G401.6 (cell line): ENCODE measurements around the gene SARS2.

Experiments
- FAIRE-seq: peaks from 2 replicates; lab custom pipeline; 2012; peaks lifted over from hg19 to GRCh38; lab: Jason Lieb, UNC

SARS2 gene

DNA sequence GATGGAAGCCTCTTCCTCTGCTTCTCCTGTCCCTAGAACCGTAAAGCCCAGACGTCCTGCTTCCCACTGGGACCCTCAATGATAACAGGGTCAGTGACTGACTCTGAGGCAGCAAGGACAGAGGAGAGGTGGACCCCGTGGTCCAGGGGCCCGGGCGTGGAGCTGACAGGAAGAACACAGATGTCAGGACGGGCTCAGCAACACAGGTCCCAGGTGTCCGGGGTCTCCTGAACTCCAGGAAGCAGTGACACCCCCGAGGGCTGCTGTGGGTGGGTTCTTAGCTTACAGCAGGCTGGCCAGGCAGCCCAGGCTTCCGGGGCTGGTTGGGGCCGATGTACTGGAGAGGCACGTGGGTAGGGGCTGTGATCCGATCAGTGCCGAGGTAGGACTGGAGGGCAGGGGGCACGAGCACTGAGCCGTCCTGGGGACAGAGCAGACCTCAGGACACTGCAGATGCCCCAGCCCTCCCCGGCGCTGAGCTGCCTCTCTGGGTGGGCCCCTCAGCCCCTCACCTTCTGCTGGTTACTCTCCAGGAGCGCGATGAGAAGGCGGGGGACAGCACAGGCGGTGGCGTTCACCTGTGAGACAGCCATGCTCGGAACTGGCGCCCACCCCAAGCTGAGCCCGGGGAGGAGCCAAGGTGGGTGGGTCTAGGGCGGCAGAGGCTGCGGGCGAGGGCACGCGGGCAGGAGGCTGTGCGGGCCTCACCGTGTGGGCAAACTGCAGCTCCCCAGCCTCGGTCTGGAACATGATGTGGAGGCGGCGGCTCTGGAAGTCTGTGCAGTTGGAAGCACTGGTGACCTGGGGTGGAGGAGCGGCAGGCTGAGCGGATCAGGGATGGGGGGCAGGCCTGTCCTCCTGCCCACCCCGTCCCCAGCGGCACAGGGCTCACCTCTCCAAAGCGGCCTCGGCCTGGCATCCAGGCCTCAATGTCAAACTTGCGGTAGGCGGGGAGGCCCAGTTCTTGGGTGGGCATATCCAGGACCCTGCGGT lies 14.9 kb downstream of the SARS2 start:
- FAIRE-seq = no peak

- no peak for FAIRE-seq
These were observed 16.6 kb downstream of the SARS2 start for GRCh38 chr19:38913958-38914357.

- FAIRE-seq = no peak
These were observed 17.7 kb downstream of the SARS2 start for GRCh38 chr19:38912600-38913514.

DNA sequence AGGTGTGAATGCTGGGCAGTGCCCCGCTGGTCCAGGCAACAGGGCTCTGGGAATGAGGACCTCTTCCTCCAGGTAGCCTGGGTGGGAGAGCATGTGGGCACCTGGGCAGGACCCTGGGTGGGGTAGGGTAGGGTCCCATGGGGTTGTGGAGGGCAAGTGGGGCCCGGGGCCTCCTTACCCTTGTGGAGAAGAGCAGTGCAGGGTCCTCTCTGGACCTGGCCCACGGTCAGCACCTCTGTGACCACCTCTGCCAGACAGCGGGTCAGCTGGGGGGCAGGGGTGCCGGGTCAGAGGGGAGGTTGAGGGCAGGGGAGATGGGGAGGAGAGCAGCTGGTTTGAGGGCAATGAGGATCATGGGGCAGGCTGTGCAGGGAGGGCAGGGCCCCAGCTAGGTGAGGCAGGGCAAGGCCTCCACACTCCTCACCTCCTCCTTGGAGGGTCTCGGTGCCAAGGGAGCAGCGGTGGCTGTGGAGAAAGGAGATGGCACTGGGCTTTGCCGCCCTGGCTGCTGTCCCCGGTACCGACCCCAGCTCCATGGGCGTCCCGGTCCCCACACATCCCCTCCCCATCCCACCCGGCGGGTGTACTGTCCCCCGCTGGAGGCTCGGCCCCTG lies 19.1 kb downstream of the SARS2 start:
- FAIRE-seq = no peak

DNA sequence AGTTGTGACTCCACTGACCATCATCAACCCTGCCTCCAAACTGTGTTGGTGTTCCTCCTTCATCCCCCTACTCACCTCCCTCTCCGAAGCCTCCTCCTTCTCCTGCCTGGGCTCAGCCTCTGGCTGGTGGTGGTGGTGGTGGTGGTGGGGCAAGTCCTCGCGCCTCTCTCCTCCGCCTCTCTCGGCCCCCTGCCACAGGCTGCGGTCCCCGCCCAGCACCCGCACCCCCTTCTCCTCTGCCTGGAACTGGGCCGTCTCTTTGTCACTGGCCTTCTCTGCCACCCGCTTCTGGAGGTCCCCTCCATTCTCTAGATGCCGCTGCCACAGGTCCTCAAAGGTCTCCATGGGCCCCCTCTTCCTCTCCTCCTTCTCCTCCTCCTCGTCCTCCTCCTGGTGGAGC lies 20.1 kb downstream of the SARS2 start:
- FAIRE-seq = no peak

GRCh38 chr19:38908911-38909310 lies 21.7 kb downstream of the SARS2 start:
- no peak for FAIRE-seq

- no peak for FAIRE-seq
These were observed 22.9 kb downstream of the SARS2 start for GRCh38 chr19:38907670-38908069.

DNA sequence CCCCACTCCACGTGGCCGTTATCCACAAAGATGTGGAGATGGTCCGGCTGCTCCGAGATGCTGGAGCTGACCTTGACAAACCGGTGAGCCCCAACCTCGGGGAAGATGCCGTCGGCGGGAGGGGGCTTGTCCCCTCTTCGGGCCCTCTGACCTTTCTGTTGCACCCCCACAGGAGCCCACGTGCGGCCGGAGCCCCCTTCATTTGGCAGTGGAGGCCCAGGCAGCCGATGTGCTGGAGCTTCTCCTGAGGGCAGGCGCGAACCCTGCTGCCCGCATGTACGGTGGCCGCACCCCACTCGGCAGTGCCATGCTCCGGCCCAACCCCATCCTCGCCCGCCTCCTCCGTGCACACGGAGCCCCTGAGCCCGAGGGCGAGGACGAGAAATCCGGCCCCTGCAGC lies 23.3 kb downstream of the SARS2 start:
- FAIRE-seq = no peak

GRCh38 chr19:38905620-38906019 lies 24.9 kb downstream of the SARS2 start:
- FAIRE-seq = no peak

DNA sequence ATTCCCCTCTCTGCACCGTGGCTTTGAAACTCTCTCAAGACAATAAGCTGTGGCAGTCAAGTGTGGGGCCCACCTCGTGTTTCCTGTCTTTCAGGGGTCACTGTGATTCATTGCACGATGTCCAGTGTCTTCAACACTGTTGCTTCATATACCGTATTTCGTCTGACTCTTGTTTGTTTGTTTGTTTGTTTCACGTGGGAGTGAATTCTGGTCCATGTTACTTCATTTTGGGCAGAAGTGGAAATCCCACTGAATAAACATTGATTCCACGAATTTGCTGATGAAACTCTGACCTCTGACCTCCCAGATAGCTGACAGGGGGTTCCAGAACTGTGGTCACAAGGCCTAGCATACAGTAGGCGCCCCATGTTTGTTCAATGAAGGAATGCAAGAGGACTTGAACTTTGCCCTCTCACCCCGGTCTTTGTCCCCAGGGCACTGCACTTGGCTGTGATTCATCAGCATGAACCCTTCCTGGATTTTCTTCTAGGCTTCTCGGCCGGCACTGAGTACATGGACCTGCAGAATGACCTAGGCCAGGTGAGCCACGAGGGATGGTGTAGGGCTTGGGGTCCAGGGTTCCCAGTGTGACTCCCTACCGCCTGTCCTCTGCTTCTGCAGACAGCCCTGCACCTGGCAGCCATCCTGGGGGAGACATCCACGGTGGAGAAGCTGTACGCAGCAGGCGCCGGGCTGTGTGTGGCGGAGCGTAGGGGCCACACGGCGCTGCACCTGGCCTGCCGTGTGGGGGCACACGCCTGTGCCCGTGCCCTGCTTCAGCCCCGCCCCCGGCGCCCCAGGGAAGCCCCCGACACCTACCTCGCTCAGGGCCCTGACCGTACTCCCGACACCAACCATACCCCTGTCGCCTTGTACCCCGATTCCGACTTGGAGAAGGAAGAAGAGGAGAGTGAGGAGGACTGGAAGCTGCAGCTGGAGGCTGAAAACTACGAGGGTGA lies 25.7 kb downstream of the SARS2 start:
- no peak for FAIRE-seq

GRCh38 chr19:38901683-38902082 lies 28.9 kb downstream of the SARS2 start:
- no peak for FAIRE-seq

- no peak for FAIRE-seq
These were observed 29.8 kb downstream of the SARS2 start for GRCh38 chr19:38900743-38901190.

GRCh38 chr19:38900202-38900629 lies 30.3 kb downstream of the SARS2 start:
- peak; percentile 6 for FAIRE-seq

- FAIRE-seq = peak; percentile 99
These were observed 30.9 kb downstream of the SARS2 start, which contains the start of the genes NFKBIB and SIRT2 for GRCh38 chr19:38899447-38900201. Gene NFKBIB, plus strand, starts transcription at chr19:38899969. Its CDS starts 64 bp downstream, at chr19:38900033. Gene SIRT2, minus strand, starts transcription at chr19:38899618. Its CDS starts 97 bp downstream, at chr19:38899521.

GRCh38 chr19:38898788-38899446 lies 31.6 kb downstream of the SARS2 start:
- FAIRE-seq = no peak

DNA sequence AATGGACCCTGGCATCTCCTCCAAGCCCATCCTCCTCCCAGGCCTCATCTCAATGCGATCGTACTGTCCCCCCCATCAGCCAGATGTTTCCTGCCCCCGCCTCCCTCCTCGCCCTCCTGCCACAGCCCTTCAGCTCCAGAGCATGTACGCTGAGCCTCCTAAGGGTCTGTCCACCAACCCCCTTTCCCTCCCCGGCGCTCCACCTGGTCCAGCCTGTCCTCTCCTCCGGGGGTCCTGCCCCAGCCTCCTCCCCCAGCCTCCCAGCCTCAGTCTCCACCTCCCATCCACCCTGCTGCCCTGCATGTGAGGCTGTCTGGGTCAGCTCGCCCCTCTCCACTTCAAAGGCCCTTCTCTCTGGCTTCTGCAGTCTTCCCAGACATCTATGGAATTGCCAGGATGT lies 35.6 kb downstream of the SARS2 start:
- no peak for FAIRE-seq

GRCh38 chr19:38893341-38893771 lies 37.2 kb downstream of the SARS2 start:
- FAIRE-seq = no peak

DNA sequence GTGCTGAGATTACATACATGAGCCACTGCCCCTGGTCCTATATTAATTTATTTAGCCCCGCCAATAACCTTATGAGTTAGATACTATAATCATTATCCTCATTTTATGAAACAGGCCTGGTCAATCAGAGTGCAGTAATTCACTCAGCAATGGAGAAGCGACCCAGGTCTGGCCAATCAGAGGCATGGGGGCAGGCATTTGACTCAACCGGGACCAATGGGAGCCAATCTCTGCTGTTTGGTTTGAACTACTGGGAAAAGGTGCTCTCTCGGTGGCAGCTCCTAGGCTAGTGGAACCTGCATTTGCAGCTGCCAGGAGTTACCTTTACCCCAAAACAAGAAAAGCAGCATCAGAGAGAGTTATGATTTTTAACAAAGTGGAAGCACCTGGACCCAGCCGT lies 37.7 kb downstream of the SARS2 start:
- FAIRE-seq = no peak

GRCh38 chr19:38891771-38892170 lies 38.8 kb downstream of the SARS2 start:
- FAIRE-seq = no peak

- FAIRE-seq = no peak
These were observed 39.9 kb downstream of the SARS2 start for GRCh38 chr19:38890686-38891085.
